MM.1S (cell line): Measurements from ENCODE around the gene AGO3.
"Not testable (repeated sequence)": the region's sequence is repeated elsewhere in the genome, so short reads cannot be mapped to it uniquely, and the experiment has no call there.

ENCODE experiments used
- DNase-seq: peaks from one replicate; pipeline ENCODE4 v3.0.0-alpha.2; 2015
- H2AFZ ChIP-seq: fragments of 300-600 bp; sonication (generic); 2 replicates; pipeline ENCODE4 v1.6.0; 2016; ENCODE audit warnings: antibody characterized with exemption, low read length
- H3F3A ChIP-seq: fragments of 300-600 bp; sonication (generic); 2 replicates; pipeline ENCODE4 v1.6.1; 2016; ENCODE audit warnings: mild to moderate bottlenecking, antibody characterized with exemption, low read length, moderate library complexity, mixed read lengths; ENCODE audit not compliant: insufficient read depth
- H3K27ac ChIP-seq: fragments of 300-600 bp; sonication (generic); 2 replicates; pipeline ENCODE4 v1.5.1; 2016; ENCODE audit warnings: mild to moderate bottlenecking, low read length
- H3K27me3 ChIP-seq: fragments of 300-600 bp; sonication (generic); replicated peaks from 2 replicates; pipeline ENCODE4 v1.6.0; 2016; ENCODE audit warnings: low read length; ENCODE audit not compliant: insufficient read depth
- H3K36me3 ChIP-seq: fragments of 300-600 bp; sonication (generic); replicated peaks from 2 replicates; pipeline ENCODE4 v1.6.1; 2016; ENCODE audit warnings: mild to moderate bottlenecking, low read length, mixed read lengths; ENCODE audit not compliant: insufficient read depth
- H3K4me1 ChIP-seq: fragments of 300-600 bp; sonication (generic); 2 replicates; pipeline ENCODE4 v1.6.1; 2016; ENCODE audit warnings: low read length, mixed read lengths
- H3K4me2 ChIP-seq: fragments of 300-600 bp; sonication (generic); 2 replicates; pipeline ENCODE4 v1.6.0; 2016; ENCODE audit warnings: low read depth, low read length
- H3K4me3 ChIP-seq: fragments of 300-600 bp; sonication (generic); 2 replicates; pipeline ENCODE4 v1.5.1; 2016; ENCODE audit warnings: low read length, mixed read lengths
- H3K79me2 ChIP-seq: fragments of 300-600 bp; sonication (generic); 2 replicates; pipeline ENCODE4 v1.6.1; 2016; ENCODE audit warnings: mixed run types, low read length, mixed read lengths
- H3K9ac ChIP-seq: fragments of 300-600 bp; sonication (generic); 2 replicates; pipeline ENCODE4 v1.6.1; 2016; ENCODE audit warnings: low read length, mixed read lengths
- H3K9me2 ChIP-seq: fragments of 300-600 bp; sonication (generic); replicated peaks from 2 replicates; pipeline ENCODE4 v1.6.1; 2016; ENCODE audit warnings: mild to moderate bottlenecking, low read length, mixed read lengths; ENCODE audit not compliant: insufficient read depth
- H3K9me3 ChIP-seq: fragments of 300-600 bp; sonication (generic); replicated peaks from 2 replicates; pipeline ENCODE4 v1.6.1; 2016; ENCODE audit warnings: mild to moderate bottlenecking, low read length, mixed read lengths; ENCODE audit not compliant: insufficient read depth
- H4K20me1 ChIP-seq: fragments of 300-600 bp; sonication (generic); 2 replicates; pipeline ENCODE4 v1.6.1; 2016; ENCODE audit warnings: mild to moderate bottlenecking, low read length, moderate library complexity, mixed read lengths; ENCODE audit not compliant: insufficient read depth
- EZH2 ChIP-seq: fragments of 300-600 bp; sonication (generic); optimal IDR thresholded peaks from 2 replicates; pipeline ENCODE3; 2017; ENCODE audit warnings: low read depth, mild to moderate bottlenecking, antibody characterized with exemption, low read length, mixed read lengths
- EZH2phosphoT487 ChIP-seq: fragments of 300-600 bp; sonication (generic); IDR thresholded peaks from 2 replicates; pipeline ENCODE4 v1.6.1; 2018; ENCODE audit warnings: antibody characterized with exemption, low read length
- TF ChIP-seq, protein P1 (sequence below): fragments of 300-600 bp; sonication (generic); IDR thresholded peaks from 2 replicates; pipeline ENCODE4 v1.5.1; 2016; ENCODE audit warnings: antibody characterized with exemption, low read length, mixed read lengths

AGO3 gene

DNA sequence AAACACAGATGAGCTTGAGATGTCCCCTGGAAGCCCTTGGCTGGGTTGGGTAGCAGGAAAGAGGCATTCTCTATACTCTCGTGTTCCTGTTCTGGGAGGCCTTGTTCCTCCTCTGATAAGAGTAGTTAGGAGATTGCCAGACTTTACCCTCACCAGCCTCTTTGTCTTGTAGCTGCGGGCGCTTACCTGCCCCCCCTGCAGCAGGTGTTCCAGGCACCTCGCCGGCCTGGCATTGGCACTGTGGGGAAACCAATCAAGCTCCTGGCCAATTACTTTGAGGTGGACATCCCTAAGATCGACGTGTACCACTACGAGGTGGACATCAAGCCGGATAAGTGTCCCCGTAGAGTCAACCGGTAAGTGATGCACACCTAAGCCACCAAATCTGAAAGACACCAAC, 42.6 kb upstream of the AGO3 start:
- Histone ChIP-seq H3K27me3 (no peaks in the 10 kb centered on the region), H3K4me3 (no peak overlapping the region), H3K79me2 (peaks cover 22% of the 10 kb centered on the region), H2AFZ (no peak overlapping the region), H3K4me2 (no peak overlapping the region), H3K9ac (no peak overlapping the region), H3K36me3 (no peaks in the 10 kb centered on the region), H4K20me1 (no peaks in the 10 kb centered on the region), H3K9me2 (no peaks in the 10 kb centered on the region), H3K9me3 (no peaks in the 10 kb centered on the region), H3K4me1 (no peaks in the 10 kb centered on the region), H3F3A (no peaks in the 10 kb centered on the region), H3K27ac (no peak overlapping the region)
- TF ChIP-seq, protein P1, sequence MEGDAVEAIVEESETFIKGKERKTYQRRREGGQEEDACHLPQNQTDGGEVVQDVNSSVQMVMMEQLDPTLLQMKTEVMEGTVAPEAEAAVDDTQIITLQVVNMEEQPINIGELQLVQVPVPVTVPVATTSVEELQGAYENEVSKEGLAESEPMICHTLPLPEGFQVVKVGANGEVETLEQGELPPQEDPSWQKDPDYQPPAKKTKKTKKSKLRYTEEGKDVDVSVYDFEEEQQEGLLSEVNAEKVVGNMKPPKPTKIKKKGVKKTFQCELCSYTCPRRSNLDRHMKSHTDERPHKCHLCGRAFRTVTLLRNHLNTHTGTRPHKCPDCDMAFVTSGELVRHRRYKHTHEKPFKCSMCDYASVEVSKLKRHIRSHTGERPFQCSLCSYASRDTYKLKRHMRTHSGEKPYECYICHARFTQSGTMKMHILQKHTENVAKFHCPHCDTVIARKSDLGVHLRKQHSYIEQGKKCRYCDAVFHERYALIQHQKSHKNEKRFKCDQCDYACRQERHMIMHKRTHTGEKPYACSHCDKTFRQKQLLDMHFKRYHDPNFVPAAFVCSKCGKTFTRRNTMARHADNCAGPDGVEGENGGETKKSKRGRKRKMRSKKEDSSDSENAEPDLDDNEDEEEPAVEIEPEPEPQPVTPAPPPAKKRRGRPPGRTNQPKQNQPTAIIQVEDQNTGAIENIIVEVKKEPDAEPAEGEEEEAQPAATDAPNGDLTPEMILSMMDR, result no peak
- TF ChIP-seq EZH2 (no peak), EZH2phosphoT487 (no peak)
- no peak for DNase-seq

DNA sequence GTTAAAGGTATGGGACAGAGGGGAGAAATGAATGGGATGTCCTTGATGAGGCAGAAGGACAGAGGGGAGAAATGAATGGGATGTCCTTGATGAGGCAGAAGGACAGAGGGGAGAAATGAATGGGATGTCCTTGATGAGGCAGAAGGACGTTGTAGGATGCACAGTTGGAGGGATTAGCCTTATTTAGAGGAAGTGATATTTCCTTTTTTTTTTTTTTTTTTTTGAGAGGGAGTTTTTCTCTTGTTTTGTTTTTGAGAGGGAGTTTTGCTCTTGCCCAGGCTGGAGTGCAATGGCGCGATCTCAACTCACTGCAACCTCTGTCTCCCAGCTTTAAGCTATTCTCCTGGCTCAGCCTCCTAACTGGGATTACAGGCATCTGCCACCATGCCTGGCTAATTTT, 41.9 kb upstream of the AGO3 start:
- H3K27ac ChIP-seq, H4K20me1 ChIP-seq, H3K36me3 ChIP-seq, H3K9me3 ChIP-seq, H3F3A ChIP-seq, H3K9ac ChIP-seq, H3K4me3 ChIP-seq, DNase-seq, H3K9me2 ChIP-seq, H3K4me2 ChIP-seq, H3K4me1 ChIP-seq, H3K27me3 ChIP-seq, H2AFZ ChIP-seq: not testable (repeated sequence)
- H3K79me2 ChIP-seq, result peaks cover 16% of the 10 kb centered on the region; the same call in 1 of the 2 replicates

- Histone ChIP-seq H3F3A (no peaks in the 10 kb centered on the region), H3K9ac (no peak overlapping the region), H3K4me3 (no peak overlapping the region), H3K36me3 (no peaks in the 10 kb centered on the region), H3K79me2 (no peaks in the 10 kb centered on the region), H4K20me1 (no peaks in the 10 kb centered on the region), H3K27ac (no peak overlapping the region), H3K4me2 (no peak overlapping the region), H3K9me3 (no peaks in the 10 kb centered on the region), H2AFZ (no peak overlapping the region), H3K4me1 (no peaks in the 10 kb centered on the region), H3K27me3 (no peaks in the 10 kb centered on the region), H3K9me2 (no peaks in the 10 kb centered on the region)
- TF ChIP-seq EZH2 (no peak), EZH2phosphoT487 (no peak)
- TF ChIP-seq, protein P1, result no peak
- no peak for DNase-seq
Observed at GRCh38 chr1:35893051-35893879, 37.6 kb upstream of the AGO3 start.

DNA sequence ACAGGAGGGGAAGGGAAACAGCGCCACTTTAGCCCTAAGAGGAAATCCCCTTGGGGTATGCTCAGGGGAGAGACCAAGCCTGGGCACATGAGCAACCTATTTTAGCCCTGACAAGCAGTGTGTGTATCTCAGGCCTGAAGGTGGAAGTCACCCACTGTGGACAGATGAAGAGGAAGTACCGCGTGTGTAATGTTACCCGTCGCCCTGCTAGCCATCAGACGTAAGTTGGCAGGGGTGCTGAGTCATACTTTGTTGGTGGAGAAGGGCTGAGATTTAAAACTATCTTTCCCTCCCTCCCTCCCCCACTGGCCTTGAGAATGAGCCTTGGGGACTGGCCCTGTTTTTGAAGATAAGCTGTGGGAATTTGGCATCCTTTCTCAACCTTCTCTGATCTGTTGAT, 36.7 kb upstream of the AGO3 start:
- DNase-seq, result no peak
- Histone ChIP-seq H3K4me2 (no peak overlapping the region), H3K4me1 (no peaks in the 10 kb centered on the region), H3K27ac (no peak overlapping the region), H3K79me2 (no peaks in the 10 kb centered on the region), H4K20me1 (no peaks in the 10 kb centered on the region), H3K27me3 (no peaks in the 10 kb centered on the region), H3K36me3 (no peaks in the 10 kb centered on the region), H3K9ac (no peak overlapping the region), H2AFZ (no peak overlapping the region), H3K9me2 (no peaks in the 10 kb centered on the region), H3K4me3 (no peak overlapping the region), H3K9me3 (no peaks in the 10 kb centered on the region), H3F3A (no peaks in the 10 kb centered on the region)
- TF ChIP-seq, protein P1, result no peak
- TF ChIP-seq EZH2phosphoT487 (no peak), EZH2 (no peak)
